HG03432 (cell line): Measurements from ENCODE around the gene GATM.
"Not testable (repeated sequence)": the region's sequence is repeated elsewhere in the genome, so short reads cannot be mapped to it uniquely, and the experiment has no call there.

Experiments
- ATAC-seq: cut with Tn5 transposase; IDR thresholded peaks from one replicate; pipeline ENCODE4 v1.9.1; 2021; ENCODE audit warnings: mild to moderate bottlenecking, moderate library complexity; ENCODE audit not compliant: unreplicated experiment

The GATM gene

DNA sequence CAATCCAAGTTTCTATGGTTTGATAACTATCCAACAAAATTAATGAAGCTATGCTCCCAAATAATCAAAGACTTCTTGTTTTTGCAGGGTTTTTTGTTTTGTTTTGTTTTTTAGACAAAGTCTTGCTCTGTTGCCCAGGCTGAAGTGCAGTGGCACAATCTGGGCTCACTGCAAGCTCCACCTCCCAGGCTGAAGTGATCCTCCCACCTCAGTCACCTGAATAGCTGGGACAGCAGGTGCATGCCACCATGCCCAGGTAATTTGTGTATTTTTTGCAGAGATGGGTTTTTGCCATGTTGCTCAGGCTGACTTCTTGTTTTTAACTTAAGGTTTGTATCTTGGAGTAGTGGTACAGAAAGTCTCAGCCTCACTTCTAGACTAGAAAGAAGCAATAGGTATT, 11.0 kb upstream of the GATM start:
- no peak for ATAC-seq

- no peak for ATAC-seq
Measured at GRCh38 chr15:45387380-45388007, 9.2 kb upstream of the GATM start.

DNA sequence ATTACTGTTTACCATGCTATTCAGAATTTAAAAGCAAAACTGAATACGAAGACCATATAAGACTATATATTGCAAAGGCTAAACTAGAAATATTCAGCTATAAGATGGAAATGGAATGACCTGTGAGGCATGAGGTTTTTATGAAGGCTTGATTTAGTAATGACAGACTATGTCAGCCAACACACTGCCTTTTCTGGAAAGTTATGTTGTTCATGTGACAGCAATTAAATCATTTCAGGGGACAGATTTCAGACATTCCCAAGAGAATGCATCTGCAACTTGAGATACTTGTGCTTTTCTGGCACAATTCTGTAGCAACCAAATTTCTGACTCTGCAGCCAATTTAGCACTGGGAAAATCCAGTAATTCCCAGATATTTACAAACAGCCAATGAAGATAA, 8.6 kb upstream of the GATM start:
- ATAC-seq = no peak

DNA sequence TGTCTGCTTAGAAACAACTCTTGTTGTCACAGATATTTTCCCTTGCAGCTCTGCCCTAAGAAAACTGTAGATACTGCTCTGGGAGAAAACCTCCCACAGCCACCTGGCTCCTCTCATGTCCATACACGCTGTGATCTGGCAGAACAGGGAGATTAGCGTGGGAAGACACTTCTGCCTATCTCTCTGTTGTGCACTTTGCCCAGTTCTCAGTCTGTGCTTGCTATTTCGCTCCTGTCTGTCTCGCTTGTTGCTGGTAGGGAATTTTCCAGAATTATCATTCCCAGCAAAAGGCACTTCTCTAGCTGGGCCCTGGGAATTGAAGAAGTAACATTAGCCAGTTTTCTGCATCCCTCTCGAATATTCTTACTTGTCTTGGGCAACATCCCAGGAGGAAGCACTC, 8.1 kb upstream of the GATM start:
- no peak for ATAC-seq

- ATAC-seq = no peak
Measured at GRCh38 chr15:45385590-45385989, 7.2 kb upstream of the GATM start.

- no peak for ATAC-seq
Measured at GRCh38 chr15:45384700-45385099, 6.4 kb upstream of the GATM start.

DNA sequence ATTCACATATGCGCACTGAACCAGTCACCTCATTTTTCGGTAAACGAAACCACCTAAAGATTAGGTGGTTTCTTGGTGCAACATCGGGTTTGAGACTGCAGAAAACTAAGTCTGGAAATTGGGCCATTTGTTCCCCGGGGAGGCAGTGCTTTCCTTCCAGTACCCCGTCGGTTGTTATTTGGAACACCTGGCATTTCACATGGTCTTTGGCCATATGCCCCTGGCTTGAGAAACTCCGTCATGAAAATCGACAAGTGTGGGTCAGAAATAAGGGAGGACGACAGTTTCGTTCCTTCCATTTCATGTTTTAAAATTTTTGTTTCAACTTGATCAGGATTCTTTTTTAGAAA, 544 bp upstream of the GATM start:
- ATAC-seq = no peak

- ATAC-seq = no peak
Measured at GRCh38 chr15:45377609-45378148, 665 bp downstream of the GATM start.

DNA sequence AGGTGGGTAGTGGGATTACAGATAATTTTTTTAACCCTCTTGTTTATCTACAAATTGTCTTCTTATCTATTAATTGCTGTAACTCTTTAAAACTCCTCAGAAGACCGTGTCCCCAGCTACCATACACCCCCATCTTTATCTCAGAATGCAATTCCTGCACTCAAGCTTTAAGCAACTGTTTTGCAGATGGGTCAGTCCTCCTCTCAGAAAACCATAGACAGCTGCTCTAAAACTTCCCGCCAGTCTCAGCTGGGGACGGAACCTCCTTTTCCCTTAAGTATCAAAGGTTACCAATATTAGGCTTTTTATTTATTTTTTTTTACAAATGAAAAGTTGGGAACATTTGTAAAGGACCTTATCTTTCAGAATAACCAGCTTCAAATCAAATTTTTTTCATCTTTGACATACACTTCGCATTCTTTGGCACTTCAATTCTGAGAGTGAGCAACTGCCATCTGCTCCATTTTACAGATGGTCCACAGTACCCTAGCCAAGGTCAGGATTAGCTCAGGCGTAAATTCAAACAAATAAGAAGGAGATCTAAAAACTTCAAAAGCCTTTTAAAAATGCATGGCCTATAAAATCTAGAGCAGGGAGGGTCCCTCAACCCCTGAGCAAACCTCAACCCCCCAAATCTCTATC, 1.3 kb downstream of the GATM start:
- no peak for ATAC-seq

DNA sequence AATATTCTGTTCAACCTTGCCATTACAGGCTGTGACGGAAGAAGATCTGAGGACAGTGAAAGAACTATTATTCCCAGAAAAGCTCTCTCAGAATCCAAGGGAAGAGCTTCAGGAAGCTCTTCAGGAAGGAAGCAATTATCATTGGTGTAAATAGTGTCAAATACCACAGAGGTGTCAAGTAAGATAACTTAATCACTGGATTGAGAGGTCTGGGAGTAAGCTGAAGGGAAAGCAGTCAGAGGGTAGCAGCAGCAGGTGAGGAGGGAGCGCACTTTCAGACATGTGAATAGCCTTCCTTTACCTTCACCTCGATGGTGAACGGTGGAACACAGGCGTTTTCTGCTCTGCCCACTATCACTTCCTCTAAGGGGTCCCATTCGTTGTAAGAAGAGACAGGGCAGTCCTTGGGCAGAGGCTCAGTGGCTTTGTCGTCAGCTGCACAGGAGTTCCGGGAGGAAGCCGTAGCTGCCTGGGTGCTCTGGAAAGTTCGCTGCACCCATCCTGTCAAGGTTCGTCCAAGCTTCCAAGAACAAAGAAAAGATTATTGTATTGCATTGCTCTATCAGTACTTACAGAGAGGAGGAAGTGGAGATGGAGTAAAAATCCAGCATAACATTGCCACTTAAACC, 1.9 kb downstream of the GATM start:
- ATAC-seq = no peak

- no peak for ATAC-seq
Measured at GRCh38 chr15:45375836-45376235, 2.5 kb downstream of the GATM start.

- ATAC-seq = no peak
Measured at GRCh38 chr15:45373976-45374375, 4.4 kb downstream of the GATM start.

GRCh38 chr15:45372041-45372995, 6.0 kb downstream of the GATM start:
- no peak for ATAC-seq

GRCh38 chr15:45371546-45371945, 6.8 kb downstream of the GATM start:
- no peak for ATAC-seq

- not testable (repeated sequence) for ATAC-seq
Measured at GRCh38 chr15:45370042-45370441, 8.3 kb downstream of the GATM start.

DNA sequence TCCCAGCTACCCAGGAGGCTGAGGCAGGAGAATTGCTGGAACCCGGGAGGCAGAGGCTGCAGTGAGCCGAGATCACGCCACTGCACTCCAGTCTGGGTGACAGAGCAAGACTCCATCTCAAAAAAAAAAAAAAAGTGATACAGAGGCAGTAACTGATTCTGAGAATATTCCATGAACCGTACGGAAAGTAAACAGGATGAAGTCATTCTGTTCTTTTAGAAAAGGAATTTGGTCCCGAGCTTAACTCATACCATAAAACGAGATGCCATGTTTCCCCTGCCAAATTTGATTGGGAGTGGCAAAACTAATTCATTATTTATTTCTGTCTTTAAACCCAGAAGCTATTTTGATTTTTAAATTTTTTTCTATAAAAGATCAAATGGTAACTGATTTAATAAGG, 11.1 kb downstream of the GATM start:
- not testable (repeated sequence) for ATAC-seq

GRCh38 chr15:45364271-45364670, 14.1 kb downstream of the GATM start:
- ATAC-seq = no peak

DNA sequence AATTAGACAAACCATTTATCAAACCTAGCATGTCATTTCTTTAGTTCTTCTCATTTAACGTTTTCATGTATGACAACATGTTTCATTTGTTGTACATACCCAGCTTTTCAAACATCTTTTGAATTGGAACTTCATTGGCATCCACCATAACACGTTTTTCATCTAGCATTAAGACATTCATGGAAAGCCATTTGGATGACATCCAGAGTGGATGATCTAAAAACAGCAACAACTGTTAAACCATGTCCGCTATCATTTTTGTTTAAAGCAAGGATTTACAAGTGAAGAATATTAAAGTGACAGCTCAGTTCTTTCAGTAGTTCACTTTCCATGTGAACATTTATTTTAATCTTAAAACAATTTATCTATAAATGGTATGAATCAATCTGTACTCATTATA, 14.5 kb downstream of the GATM start:
- no peak for ATAC-seq

- ATAC-seq = no peak
Measured at GRCh38 chr15:45363334-45363733, 15.0 kb downstream of the GATM start.

DNA sequence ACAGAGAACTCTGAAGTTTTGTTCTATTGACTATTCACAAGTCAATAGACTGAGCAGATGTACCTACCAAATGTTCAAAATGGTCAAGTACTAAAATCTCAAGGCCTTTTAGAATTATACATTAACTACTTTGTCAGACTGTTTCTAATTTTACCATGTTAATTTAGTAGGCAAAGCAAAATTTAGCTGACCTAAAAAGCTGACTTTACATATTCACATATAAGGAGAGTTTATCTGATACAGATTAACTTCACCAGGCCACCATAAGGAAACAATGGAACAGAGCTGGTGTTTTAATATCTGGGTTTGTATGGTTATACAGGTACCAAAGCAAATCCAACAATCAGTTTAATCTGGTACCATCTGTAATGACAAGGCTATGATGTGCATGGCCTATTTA, 15.9 kb downstream of the GATM start:
- ATAC-seq = no peak

- ATAC-seq = no peak
Measured at GRCh38 chr15:45361878-45362277, 16.5 kb downstream of the GATM start.
